ENCODE measurements around the gene KSR2.

- no peak for TF ChIP-seq PRDM15 (CRISPR knock-in tag; IDR thresholded peaks at IDR 0.05)
- TF ChIP-seq TFDP2 (CRISPR knock-in tag; IDR thresholded peaks at IDR 0.05) = no peak
- no peak for TF ChIP-seq FOSL1 (CRISPR knock-in tag; IDR thresholded peaks at IDR 0.05; ENCODE audit: borderline replicate concordance)
- TF ChIP-seq CTCF (CRISPR knock-in tag; IDR thresholded peaks at IDR 0.05) = peak; percentile 69
- no peak for TF ChIP-seq ARID4A (CRISPR knock-in tag; IDR thresholded peaks at IDR 0.05; ENCODE audit: borderline replicate concordance)
- TF ChIP-seq KLF9 (CRISPR knock-in tag; IDR thresholded peaks at IDR 0.05; ENCODE audit: low read depth) = no peak
- TF ChIP-seq MIXL1 (CRISPR knock-in tag; IDR thresholded peaks at IDR 0.05) = no peak
- TF ChIP-seq POLR2A (IDR thresholded peaks at IDR 0.05; ENCODE audit: insufficient read depth in 1 of 2, low read depth in 2 of 2, low read length in 2 of 2) = no peak
- no peak for TF ChIP-seq TAF1 (CRISPR knock-in tag; IDR thresholded peaks at IDR 0.05)
- no peak for TF ChIP-seq ZNF205 (CRISPR knock-in tag; IDR thresholded peaks at IDR 0.05)
- TF ChIP-seq ZNF337 (CRISPR knock-in tag; IDR thresholded peaks at IDR 0.05; ENCODE audit: borderline replicate concordance, low read depth) = no peak
- no peak for TF ChIP-seq ZNF644 (CRISPR knock-in tag; IDR thresholded peaks at IDR 0.05; ENCODE audit: low read depth)
- TF ChIP-seq HDAC2 (CRISPR knock-in tag; IDR thresholded peaks at IDR 0.05) = no peak
Measured at GRCh38 chr12:117850048-117850447, 118.7 kb downstream of the KSR2 start.

All from HepG2 (cell line).